ENCODE data around the gene CACNG4.

Gene CACNG4

GRCh38 chr17:67067571-67068482 lies 103.3 kb downstream of the CACNG4 start:
- H3K9me3 ChIP-seq (ENCODE audit: control insufficient read depth, insufficient read depth, low read length): no peaks in the 10 kb centered on the region
- no peaks in the 10 kb centered on the region for H3F3A ChIP-seq (ENCODE audit: control insufficient read depth, insufficient read depth)
- H3K36me3 ChIP-seq (ENCODE audit: control insufficient read depth, low read length): no peaks in the 10 kb centered on the region
- no peaks in the 10 kb centered on the region for H3K27me3 ChIP-seq (ENCODE audit: control insufficient read depth, low read length)
- no peak overlapping the region for H3K27ac ChIP-seq (ENCODE audit: low read depth, low read length)
- no peaks in the 10 kb centered on the region for H3K79me2 ChIP-seq (ENCODE audit: control insufficient read depth, low read length)
- no peaks in the 10 kb centered on the region for H4K20me1 ChIP-seq (ENCODE audit: control insufficient read depth, insufficient read depth, low read depth, low read length)
- H3K9me2 ChIP-seq (replicated peaks; ENCODE audit: control insufficient read depth, low read length): no peaks in the 10 kb centered on the region
- H3K4me2 ChIP-seq (ENCODE audit: low read length): no peak overlapping the region
- H3K4me3 ChIP-seq (ENCODE audit: low read length): no peak overlapping the region
- TF ChIP-seq EZH2phosphoT487 (IDR thresholded peaks at IDR 0.05; ENCODE audit: borderline replicate concordance, low read length) (no peak), CTCF (IDR thresholded peaks at IDR 0.05; ENCODE audit: low read depth, low read length, poor library complexity, severe bottlenecking) (no peak)
- no peaks in the 10 kb centered on the region for H3K4me1 ChIP-seq (ENCODE audit: control insufficient read depth, low read length)

- Histone ChIP-seq H3K27me3 (ENCODE audit: control insufficient read depth, low read length) (no peaks in the 10 kb centered on the region), H3K79me2 (ENCODE audit: control insufficient read depth, low read length) (no peaks in the 10 kb centered on the region)
Observed at GRCh38 chr17:67068999-67069398, 104.5 kb downstream of the CACNG4 start.

GRCh38 chr17:67069603-67070136 lies 105.2 kb downstream of the CACNG4 start:
- Histone ChIP-seq H4K20me1 (ENCODE audit: control insufficient read depth, insufficient read depth, low read depth, low read length) (no peaks in the 10 kb centered on the region), H3K36me3 (ENCODE audit: control insufficient read depth, low read length) (peaks cover 3% of the 10 kb centered on the region; the same call in 1 of the 2 replicates), H3K79me2 (ENCODE audit: control insufficient read depth, low read length) (no peaks in the 10 kb centered on the region), H3K27me3 (ENCODE audit: control insufficient read depth, low read length) (no peaks in the 10 kb centered on the region), H3K27ac (ENCODE audit: low read depth, low read length) (no peak overlapping the region), H3K4me3 (ENCODE audit: low read length) (no peak overlapping the region), H3F3A (ENCODE audit: control insufficient read depth, insufficient read depth) (no peaks in the 10 kb centered on the region), H3K9me2 (replicated peaks; ENCODE audit: control insufficient read depth, low read length) (no peaks in the 10 kb centered on the region), H3K9me3 (ENCODE audit: control insufficient read depth, insufficient read depth, low read length) (no peaks in the 10 kb centered on the region), H3K4me2 (ENCODE audit: low read length) (no peak overlapping the region), H3K4me1 (ENCODE audit: control insufficient read depth, low read length) (no peaks in the 10 kb centered on the region)
- TF ChIP-seq EZH2phosphoT487 (IDR thresholded peaks at IDR 0.05; ENCODE audit: borderline replicate concordance, low read length): no peak
- no peak for TF ChIP-seq CTCF (IDR thresholded peaks at IDR 0.05; ENCODE audit: low read depth, low read length, poor library complexity, severe bottlenecking)

More at GRCh38 chr17:67068999-67069398, 104.5 kb downstream of the CACNG4 start:
- TF ChIP-seq CTCF (IDR thresholded peaks at IDR 0.05; ENCODE audit: low read depth, low read length, poor library complexity, severe bottlenecking): no peak
- no peak for TF ChIP-seq EZH2phosphoT487 (IDR thresholded peaks at IDR 0.05; ENCODE audit: borderline replicate concordance, low read length)
- no peak overlapping the region for H3K4me2 ChIP-seq (ENCODE audit: low read length)
- H3K27ac ChIP-seq (ENCODE audit: low read depth, low read length): no peak overlapping the region
- H4K20me1 ChIP-seq (ENCODE audit: control insufficient read depth, insufficient read depth, low read depth, low read length): no peaks in the 10 kb centered on the region
- no peak overlapping the region for H3K4me3 ChIP-seq (ENCODE audit: low read length)
- H3K9me3 ChIP-seq (ENCODE audit: control insufficient read depth, insufficient read depth, low read length): no peaks in the 10 kb centered on the region
- peaks cover 2% of the 10 kb centered on the region; the same call in 1 of the 2 replicates for H3K36me3 ChIP-seq (ENCODE audit: control insufficient read depth, low read length)
- H3K9me2 ChIP-seq (replicated peaks; ENCODE audit: control insufficient read depth, low read length): no peaks in the 10 kb centered on the region
- no peaks in the 10 kb centered on the region for H3K4me1 ChIP-seq (ENCODE audit: control insufficient read depth, low read length)
- no peaks in the 10 kb centered on the region for H3F3A ChIP-seq (ENCODE audit: control insufficient read depth, insufficient read depth)
